Activated naive CD4-positive, alpha-beta T cell treated with anti-CD3 and anti-CD28 coated beads, Interleukin-2, amount 50 U/mL, for 24 hours (primary cell): ENCODE results near the gene BHMT2.
A peak's percentile ranks its signal among the peaks of the same experiment; 100 is the strongest.

Experiments
- H3K27ac Mint-ChIP-seq: one replicate; pipeline ENCODE4 v1.8.0; 2021; ENCODE audit warnings: mild to moderate bottlenecking, mixed read lengths
- H3K27me3 Mint-ChIP-seq: one replicate; pipeline ENCODE4 v1.8.0; 2021; ENCODE audit warnings: mixed read lengths
- H3K36me3 Mint-ChIP-seq: one replicate; pipeline ENCODE4 v1.8.0; 2021; ENCODE audit warnings: mixed read lengths
- H3K4me1 Mint-ChIP-seq: one replicate; pipeline ENCODE4 v1.8.0; 2021; ENCODE audit warnings: mixed read lengths
- H3K4me3 Mint-ChIP-seq: one replicate; pipeline ENCODE4 v1.8.0; 2021; ENCODE audit warnings: mild to moderate bottlenecking, mixed read lengths
- H3K9me3 Mint-ChIP-seq: one replicate; pipeline ENCODE4 v1.8.0; 2021; ENCODE audit warnings: mixed read lengths

Gene BHMT2

DNA sequence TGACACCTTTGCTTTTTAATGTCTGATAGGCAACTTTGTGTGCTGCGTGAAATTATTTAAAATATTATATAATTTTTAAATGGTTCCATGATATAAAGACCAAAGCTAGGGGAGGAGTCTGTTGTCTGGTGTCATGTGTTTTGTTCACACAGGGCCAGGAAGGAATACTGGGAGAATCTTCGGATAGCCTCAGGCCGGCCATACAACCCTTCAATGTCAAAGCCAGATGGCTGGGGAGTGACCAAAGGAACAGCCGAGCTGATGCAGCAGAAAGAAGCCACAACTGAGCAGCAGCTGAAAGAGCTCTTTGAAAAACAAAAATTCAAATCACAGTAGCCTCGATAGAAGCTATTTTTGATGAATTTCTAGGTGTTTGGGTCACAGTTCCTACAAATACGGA lies 61.2 kb downstream of the BHMT2 start:
- no peaks in the 10 kb centered on the region for H3K9me3 Mint-ChIP-seq
- H3K27ac Mint-ChIP-seq = no peak overlapping the region
- peaks cover 12% of the 10 kb centered on the region for H3K4me1 Mint-ChIP-seq
- peaks cover 2% of the 10 kb centered on the region for H3K27me3 Mint-ChIP-seq
- H3K4me3 Mint-ChIP-seq = no peak overlapping the region
- H3K36me3 Mint-ChIP-seq = no peaks in the 10 kb centered on the region

DNA sequence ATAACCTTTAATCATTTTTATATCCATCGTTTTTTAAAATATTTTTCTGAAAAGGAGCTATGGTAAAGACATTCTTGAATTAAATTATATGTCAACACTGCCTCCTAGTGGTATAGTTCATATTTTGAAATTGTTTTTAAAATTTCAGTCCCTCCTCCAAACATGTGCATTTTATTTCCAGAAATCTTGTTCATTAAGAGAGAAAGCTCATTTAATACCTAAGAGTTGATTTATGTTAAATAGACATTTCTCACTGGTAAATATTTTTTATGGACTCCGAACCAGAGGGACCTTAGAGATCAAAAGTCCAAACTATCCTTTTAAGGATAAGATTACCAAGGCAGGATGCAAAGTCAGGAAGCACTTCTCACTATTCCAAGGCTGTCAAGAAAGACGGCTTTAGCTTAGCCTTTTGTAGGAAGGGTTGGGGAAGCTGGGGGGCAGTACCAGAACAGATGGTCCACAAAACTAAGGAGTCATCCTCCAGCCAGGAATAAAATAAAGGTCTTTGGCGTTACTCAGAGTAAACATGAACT lies 63.6 kb downstream of the BHMT2 start:
- peak overlapping the region; percentile 84 for H3K4me3 Mint-ChIP-seq
- H3K4me1 Mint-ChIP-seq = peaks cover 12% of the 10 kb centered on the region
- peak overlapping the region; percentile 79 for H3K27ac Mint-ChIP-seq
- no peaks in the 10 kb centered on the region for H3K36me3 Mint-ChIP-seq
- H3K27me3 Mint-ChIP-seq = peaks cover 2% of the 10 kb centered on the region
- no peaks in the 10 kb centered on the region for H3K9me3 Mint-ChIP-seq

DNA sequence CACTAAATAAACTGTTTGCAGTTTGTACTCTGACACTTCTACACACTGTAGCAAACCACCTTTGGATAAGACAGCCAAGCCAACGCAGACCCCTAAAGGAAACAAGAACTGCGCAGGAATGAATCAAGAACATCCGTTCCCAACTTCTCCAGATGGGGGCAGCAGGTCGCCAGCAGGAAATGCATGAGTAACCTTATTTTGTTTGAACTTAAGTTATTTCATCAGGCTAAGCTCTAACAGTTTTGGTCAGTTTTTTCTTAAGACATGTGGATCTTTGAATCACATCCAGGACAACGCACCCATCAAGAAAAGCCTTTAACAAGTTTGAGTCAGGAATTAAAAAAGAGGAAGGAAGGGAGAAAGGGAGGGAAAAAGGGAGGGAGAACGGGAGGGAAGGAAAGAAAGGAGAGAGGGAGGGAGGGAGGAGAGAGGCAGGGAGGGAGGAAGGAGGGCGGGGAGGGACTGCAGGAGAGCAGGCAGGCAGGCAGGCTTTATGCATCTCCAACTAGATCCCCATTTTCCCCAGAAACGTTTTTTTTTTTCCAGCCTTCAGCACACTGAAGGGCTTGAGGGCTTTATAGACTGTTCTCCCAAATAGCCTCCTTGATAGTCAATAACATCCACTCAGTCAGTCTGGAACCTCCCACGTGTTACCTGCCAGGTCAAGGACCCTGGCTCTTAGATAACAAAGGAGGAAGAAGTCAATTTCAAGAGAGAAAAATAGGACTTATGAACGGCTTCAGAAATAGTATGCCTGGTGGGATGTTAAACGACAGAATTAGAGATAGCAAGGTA lies 64.3 kb downstream of the BHMT2 start:
- peaks cover 2% of the 10 kb centered on the region for H3K27me3 Mint-ChIP-seq
- no peaks in the 10 kb centered on the region for H3K9me3 Mint-ChIP-seq
- H3K27ac Mint-ChIP-seq = peak overlapping the region; percentile 99
- H3K36me3 Mint-ChIP-seq = no peaks in the 10 kb centered on the region
- H3K4me3 Mint-ChIP-seq = peak overlapping the region; percentile 84
- H3K4me1 Mint-ChIP-seq = peaks cover 12% of the 10 kb centered on the region

DNA sequence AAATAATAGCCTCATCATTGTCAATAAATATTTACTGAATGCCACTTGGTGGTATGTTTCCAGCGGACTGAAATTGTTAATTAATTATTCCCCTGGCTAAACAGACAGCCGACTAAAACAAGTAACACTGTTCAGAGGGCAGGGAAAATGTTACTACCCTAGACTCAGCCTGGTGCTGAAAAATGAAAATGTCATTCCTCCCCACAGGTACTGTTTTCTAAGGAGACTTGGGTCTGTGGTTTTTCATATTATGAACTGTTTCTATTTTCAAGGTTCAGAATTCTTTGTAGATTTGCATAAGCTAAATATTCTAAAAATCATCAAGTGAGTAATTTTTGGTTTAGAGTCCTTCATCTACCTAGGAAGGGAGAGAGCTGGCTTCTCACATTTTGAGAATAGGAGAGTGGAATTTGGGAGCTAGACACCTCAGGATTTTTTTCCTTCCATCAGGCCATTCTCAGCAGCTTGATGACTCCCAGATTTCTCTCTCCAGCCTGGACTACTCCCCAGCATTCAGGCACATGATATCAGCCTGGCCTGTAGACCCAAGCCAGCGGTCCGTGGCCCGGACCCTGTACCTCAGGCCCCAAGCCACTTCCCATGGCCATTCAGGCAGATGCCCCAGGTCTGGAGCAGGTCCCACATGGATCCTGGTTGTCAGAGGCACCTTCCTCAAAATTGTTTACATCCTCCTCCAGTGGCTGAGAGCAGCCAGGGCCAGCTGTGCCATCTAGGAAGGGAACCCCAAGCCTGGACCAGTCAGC lies 66.4 kb downstream of the BHMT2 start:
- peaks cover 2% of the 10 kb centered on the region for H3K27me3 Mint-ChIP-seq
- no peaks in the 10 kb centered on the region for H3K9me3 Mint-ChIP-seq
- H3K4me1 Mint-ChIP-seq = peaks cover 12% of the 10 kb centered on the region
- H3K36me3 Mint-ChIP-seq = no peaks in the 10 kb centered on the region
- H3K27ac Mint-ChIP-seq = no peak overlapping the region
- H3K4me3 Mint-ChIP-seq = no peak overlapping the region

DNA sequence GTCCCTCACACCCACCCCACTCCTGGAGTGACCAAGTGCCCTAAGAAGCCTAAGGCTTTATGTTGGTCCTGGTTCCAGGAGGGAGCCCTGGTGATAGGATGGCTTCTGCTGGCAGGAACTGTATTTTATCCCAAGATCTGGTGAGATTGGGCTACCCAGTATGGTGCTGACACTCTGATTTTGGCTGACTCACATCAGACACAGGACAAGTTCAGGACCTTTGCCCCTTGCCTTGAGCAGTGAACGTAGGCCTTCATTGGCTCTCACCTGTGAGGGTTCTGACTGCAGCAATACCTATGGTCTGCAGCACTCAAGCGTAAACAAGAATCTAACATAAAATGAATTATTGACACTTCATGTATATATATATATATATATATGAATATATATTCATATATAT lies 67.1 kb downstream of the BHMT2 start:
- H3K27me3 Mint-ChIP-seq = peaks cover 2% of the 10 kb centered on the region
- H3K9me3 Mint-ChIP-seq = no peaks in the 10 kb centered on the region
- no peak overlapping the region for H3K4me3 Mint-ChIP-seq
- H3K4me1 Mint-ChIP-seq = peaks cover 12% of the 10 kb centered on the region
- no peaks in the 10 kb centered on the region for H3K36me3 Mint-ChIP-seq
- no peak overlapping the region for H3K27ac Mint-ChIP-seq
